PFSK-1 (cell line): Measurements from ENCODE around the gene WTAP.

Experiments
- FOXP2 ChIP-seq: optimal IDR thresholded peaks from 2 replicates; pipeline ENCODE3; 2011; ENCODE audit warnings: borderline replicate concordance, control low read depth, inconsistent platforms; ENCODE audit not compliant: insufficient read depth; ENCODE audit errors: extremely low read length, extremely low read depth
- POLR2AphosphoS5 ChIP-seq: IDR thresholded peaks from 2 replicates; pipeline ENCODE4 v1.6.1; 2012; ENCODE audit warnings: low read depth, mild to moderate bottlenecking, control low read depth, low read length, moderate library complexity
- REST ChIP-seq, 2 experiments: IDR thresholded peaks; 2 replicates each; pipeline versions ENCODE4 v1.6.1 to v1.8.0; 2011 to 2012; ENCODE audit warnings: low read depth in 2 of 2, low read length in 2 of 2, control low read depth in 1 of 2, inconsistent platforms in 1 of 2, mild to moderate bottlenecking in 1 of 2, moderate library complexity in 1 of 2; ENCODE audit not compliant: insufficient read depth in 1 of 2
- SIN3A ChIP-seq: IDR thresholded peaks from 2 replicates; pipeline ENCODE4 v1.6.1; 2012; ENCODE audit warnings: mild to moderate bottlenecking, low read length, moderate library complexity, borderline replicate concordance; ENCODE audit not compliant: insufficient read depth
- TAF1 ChIP-seq: IDR thresholded peaks from 2 replicates; pipeline ENCODE4 v1.6.1; 2012; ENCODE audit warnings: low read length, control low read depth, borderline replicate concordance; ENCODE audit not compliant: insufficient read depth

WTAP gene

DNA sequence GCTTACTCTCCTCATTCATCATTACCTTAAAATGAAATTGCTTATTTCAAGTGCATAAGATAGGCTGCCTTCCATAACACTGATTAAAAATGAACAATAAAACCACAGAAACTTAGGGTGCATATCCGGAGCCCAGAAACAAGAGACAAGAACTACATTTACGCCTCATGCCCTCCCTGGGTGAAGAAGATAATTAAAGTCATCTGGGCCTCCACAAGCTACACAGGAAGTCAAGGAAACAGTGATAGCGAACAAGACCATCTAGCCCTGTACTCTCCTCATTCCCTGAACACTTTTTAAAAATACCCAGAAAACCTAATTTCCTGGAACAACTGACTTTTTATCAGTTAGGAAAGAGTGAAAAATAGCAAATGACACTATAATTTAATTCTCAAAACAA, 40.6 kb upstream of the WTAP start:
- TF ChIP-seq REST (IDR thresholded peaks at IDR 0.05; ENCODE audit: insufficient read depth in 1 of 2, low read depth in 2 of 2, low read length in 2 of 2) (no peak), TAF1 (no peak), SIN3A (no peak), POLR2AphosphoS5 (no peak), FOXP2 (no peak)

DNA sequence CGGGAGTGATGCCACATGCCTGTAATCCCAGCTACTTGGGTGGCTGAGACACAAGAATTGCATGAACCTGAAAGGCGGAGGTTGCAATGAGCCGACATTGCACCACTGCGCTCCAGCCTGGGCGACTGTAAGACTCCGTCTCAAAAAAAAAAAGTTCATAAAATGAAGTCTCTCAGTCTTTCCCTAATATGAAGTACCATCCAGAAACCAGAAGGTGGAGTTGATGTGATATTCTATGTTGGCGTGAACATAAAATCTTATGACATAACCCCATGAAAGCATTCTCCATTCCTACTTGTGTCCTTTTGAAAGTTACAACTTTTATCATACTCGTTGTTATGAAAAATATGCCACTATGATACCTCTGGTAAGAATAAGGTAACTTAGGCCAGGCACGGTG, 40.0 kb upstream of the WTAP start:
- TF ChIP-seq SIN3A (no peak), POLR2AphosphoS5 (no peak), TAF1 (no peak), FOXP2 (no peak), REST (IDR thresholded peaks at IDR 0.05; ENCODE audit: insufficient read depth in 1 of 2, low read depth in 2 of 2, low read length in 2 of 2) (no peak)

- TF ChIP-seq REST (IDR thresholded peaks at IDR 0.05; ENCODE audit: insufficient read depth in 1 of 2, low read depth in 2 of 2, low read length in 2 of 2) (no peak), FOXP2 (no peak), TAF1 (no peak), SIN3A (no peak), POLR2AphosphoS5 (no peak)
These were observed 38.9 kb upstream of the WTAP start for GRCh38 chr6:159688266-159688905.

DNA sequence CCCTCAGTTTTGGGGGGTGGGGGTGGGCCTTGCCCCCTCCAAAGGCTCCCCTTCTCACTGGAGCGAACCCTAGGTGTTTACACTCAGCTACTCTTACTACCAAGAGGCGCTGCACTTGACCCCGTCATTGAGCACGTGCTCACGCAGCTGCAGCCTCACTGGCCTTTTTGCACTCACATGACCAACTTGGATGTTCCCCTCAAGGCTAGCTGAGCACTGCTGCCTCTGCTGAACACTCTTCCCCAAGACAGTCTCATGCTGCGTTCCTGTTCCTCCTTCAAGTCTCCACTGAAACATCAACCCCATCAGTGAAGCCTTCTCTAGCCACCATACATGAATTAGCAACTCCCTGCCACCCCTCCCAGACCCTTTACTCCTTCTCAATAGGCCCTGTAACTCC, 38.3 kb upstream of the WTAP start:
- TF ChIP-seq REST (IDR thresholded peaks at IDR 0.05; ENCODE audit: insufficient read depth in 1 of 2, low read depth in 2 of 2, low read length in 2 of 2) (no peak), TAF1 (no peak), SIN3A (no peak), FOXP2 (no peak), POLR2AphosphoS5 (no peak)
